GM21381 (cell line): Measurements from ENCODE around the gene GPR32.
"Not testable (repeated sequence)": the region's sequence is repeated elsewhere in the genome, so short reads cannot be mapped to it uniquely, and the experiment has no call there.

ENCODE experiments used
- ATAC-seq: cut with Tn5 transposase; IDR thresholded peaks from one replicate; pipeline ENCODE4 v1.9.1; 2021; ENCODE audit warnings: mild to moderate bottlenecking, moderate library complexity; ENCODE audit not compliant: unreplicated experiment

The GPR32 gene

DNA sequence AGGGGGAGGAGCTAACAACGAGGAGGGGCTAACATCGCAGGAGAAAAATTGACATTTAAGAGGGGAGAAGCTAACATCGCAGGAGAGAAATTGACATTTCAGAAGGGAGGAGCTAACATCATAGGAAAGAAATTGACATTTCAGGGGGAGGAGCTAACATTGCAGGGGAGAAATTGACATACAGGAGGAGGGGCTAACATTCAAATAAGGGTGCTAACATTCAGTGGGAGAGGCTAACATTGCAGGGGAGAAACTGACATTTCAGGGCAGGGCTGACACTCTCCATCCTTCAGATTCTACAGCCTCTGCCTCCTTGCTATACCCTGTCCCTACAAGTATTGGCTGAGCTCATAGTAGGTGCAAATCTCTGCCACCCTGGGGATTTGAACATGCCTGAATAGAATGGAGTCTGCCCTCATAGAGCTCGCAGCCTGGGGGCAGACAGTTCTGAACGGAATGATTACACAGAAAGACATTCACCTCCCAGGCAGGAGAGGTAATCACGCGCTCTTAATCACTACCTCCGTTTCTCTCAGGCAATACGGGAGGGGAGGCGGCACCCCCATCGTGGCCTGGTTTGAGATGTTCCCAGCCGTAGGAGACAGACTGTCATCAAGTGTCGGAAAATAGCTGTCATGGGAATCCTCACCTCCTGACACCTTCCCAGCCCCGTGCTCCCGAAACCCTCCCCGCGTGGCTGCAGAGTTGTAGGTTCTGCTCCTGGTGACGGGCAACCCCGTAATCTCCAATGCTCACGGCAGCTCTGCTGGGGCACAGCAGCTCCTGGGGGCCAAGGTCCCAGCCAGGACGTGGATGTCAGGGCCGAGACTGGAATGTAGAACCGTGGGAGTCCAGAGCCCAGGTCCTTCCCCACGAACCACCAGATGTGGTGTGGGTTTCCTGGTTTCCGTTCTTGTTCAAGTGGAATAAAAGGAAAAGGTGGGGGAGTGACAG is 9.5 kb downstream of the GPR32 start:
- no peak for ATAC-seq

- no peak for ATAC-seq
Observed at GRCh38 chr19:50780753-50781435, 10.6 kb downstream of the GPR32 start.

- not testable (repeated sequence) for ATAC-seq
Observed at GRCh38 chr19:50783848-50784152, 13.5 kb downstream of the GPR32 start.

GRCh38 chr19:50784710-50785109 is 14.4 kb downstream of the GPR32 start:
- ATAC-seq: no peak

DNA sequence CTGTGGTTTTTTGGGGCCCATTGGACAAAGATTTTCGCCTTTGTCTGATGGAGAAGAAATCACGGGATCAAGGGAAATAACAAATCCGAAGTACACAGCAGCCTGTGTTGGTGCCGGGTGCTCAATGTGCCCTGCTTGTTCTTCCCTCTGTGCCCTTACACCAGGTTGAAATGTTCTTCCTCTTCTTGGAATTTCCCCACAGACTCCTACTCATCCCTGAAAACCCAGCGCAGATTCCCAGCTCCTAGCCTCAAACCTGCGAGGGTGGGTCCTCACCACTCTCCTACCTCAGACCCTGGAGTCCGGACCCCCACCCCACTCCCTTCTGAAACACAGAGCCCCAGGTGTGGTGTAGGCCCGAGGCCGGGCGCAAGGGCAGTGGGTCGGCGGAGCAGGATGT is 15.1 kb downstream of the GPR32 start:
- no peak for ATAC-seq

- no peak for ATAC-seq
Observed at GRCh38 chr19:50790396-50790795, 20.1 kb downstream of the GPR32 start, which contains the start of gene ACP4. Gene ACP4 (plus strand): TSS chr19:50790415. CDS start chr19:50790415, 0 bp downstream.

- no peak for ATAC-seq
Observed at GRCh38 chr19:50790922-50791467, 20.7 kb downstream of the GPR32 start.

DNA sequence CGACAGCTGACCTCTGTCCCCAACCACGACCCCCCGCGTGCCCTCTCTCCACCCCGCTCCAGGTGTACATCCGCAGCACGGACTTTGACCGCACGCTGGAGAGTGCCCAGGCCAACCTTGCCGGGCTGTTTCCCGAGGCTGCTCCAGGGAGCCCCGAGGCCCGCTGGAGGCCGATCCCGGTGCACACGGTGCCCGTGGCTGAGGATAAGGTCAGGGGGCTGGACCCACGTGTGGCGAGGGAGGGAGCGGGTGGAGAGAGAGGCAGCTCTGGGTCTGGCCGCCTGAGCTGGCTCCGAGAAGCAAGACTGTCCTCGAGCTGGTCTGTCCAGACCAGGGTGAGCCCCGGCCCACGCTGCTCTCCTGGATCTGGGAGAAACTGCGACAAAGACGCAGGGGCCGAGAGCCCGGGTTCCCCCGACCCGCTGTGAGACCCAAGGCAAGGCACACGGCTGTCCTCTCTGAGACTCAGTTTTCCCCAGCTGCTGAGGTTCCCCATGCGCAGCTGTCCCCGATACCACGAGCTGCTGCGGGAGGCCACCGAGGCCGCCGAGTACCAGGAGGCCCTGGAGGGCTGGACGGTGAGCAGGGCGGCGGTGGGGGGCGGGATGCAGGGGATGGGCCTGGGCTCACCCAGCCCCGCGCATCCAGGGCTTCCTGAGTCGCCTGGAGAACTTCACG is 21.5 kb downstream of the GPR32 start:
- no peak for ATAC-seq

- ATAC-seq: no peak
Observed at GRCh38 chr19:50792272-50793250, 22.3 kb downstream of the GPR32 start.

DNA sequence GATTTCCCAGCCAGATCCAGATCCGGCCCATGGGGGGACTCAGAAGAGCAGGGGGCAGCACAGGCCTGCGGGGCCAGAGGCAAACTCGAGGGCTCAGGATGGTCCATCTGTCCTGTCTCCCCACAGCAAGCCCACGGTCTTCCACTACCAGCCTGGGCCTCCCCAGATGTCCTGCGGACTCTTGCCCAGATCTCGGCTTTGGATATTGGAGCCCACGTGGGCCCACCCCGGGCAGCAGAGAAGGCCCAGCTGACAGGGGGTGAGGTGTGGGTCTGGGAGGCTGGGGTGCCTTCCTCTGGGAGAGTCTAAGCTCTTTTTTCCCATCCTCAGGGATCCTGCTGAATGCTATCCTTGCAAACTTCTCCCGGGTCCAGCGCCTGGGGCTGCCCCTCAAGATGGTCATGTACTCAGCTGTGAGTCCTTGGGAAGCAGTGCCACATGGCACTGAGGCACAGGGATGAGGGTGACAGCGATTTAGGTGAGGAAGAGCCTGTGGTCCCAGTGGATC is 23.3 kb downstream of the GPR32 start:
- no peak for ATAC-seq

DNA sequence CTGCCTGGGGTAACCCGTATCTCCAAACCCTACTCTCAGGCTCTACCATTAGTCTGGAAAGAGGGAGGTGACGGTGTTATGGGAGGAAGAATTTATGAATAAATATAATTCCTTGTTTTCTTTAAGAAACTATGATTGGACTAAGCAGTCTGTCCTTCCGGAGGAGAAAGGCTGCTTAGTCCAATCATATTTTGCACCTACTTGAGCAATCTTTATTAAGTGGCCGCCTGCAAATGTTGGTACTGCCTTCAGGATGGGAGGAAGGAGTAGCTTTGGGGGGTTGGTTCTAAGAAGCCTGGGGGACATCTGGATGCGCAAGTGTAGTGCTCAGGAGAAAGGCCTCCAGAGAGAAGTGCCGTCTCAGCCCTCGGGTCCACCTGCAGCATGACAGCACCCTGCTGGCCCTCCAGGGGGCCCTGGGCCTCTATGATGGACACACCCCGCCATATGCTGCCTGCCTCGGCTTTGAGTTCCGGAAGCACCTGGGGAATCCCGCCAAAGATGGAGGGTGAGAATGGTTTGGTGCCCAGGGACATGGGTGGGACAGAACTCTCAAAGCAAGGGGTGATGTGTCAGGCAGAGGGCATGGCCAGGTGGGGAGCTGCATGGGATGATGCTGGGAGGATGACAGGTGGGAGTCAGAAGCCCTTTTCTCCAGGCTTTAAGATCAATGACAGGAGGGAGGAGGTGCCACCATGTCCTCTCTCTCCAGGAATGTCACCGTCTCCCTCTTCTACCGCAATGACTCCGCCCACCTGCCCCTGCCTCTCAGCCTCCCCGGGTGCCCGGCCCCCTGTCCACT is 24.0 kb downstream of the GPR32 start:
- no peak for ATAC-seq

DNA sequence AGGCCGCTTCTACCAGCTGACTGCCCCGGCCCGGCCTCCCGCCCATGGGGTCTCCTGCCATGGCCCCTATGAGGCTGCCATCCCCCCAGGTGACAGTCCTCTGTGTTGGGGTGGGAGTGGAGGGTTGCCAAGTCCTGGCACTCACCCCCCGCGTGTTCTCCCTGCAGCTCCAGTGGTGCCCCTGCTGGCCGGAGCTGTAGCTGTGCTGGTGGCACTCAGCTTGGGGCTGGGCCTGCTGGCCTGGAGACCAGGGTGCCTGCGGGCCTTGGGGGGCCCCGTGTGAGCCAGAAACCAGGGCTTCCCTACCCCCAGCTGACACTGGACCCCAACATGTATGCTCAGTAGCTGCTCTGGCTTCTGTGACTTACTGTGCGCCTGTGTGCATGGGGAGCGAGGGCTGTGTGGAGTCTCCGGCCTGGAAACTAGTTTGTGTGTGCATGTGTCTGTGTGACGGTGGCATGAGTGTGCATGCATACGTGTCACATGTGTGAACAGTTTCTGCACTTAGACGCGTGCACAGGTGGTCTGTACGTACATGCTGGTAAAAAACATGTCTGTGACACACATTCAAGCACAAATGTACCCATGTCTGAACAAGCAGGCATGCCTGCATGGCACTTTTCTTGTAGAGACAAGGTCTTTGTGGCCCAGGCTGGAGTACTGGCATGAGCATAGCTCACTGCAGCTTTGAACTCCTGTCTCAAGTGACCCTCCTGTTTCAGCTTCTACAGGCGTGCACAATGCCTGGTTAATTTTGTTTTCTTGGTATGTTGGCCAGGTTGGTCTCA is 24.8 kb downstream of the GPR32 start:
- ATAC-seq: no peak

- no peak for ATAC-seq
Observed at GRCh38 chr19:50795664-50796073, 25.4 kb downstream of the GPR32 start.

GRCh38 chr19:50796128-50796633 is 25.9 kb downstream of the GPR32 start:
- ATAC-seq: no peak

DNA sequence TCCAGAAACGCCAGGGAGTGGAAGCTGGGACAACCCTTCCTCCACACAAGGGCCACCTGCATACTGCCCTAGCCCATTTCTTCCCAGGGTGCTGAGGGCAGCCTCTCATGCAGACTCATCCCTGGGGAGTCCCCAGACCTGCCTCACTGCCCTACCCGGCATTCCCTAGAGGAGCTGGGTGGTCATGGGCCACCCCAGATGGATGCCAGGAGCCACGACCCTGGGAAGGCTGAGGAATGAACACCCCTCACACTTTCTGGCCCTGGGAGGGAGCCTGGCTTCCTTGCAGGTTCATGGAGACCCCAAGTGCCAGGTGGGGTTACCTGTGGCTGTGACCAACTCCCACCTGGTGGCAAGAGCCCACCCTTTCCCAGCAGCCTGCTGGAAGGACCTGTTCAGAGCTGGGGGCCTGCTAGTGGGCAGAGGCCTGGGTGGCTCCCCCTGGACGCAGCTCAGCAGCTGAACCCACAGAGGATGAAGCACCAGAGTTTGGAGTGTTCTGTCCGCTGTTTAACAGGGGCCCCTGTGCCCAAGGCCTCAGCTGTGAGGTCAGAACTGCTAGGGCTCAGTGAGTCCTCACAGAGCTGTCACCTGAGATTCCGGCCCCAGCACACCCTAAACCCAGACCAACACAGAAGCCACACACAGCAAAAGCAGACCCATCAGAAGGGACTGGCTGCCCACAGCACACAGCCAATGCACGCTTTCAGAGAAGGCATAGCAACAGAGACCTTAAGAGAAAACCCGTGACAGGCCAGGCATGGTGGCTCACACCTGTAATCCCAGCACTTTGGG is 26.6 kb downstream of the GPR32 start:
- ATAC-seq: no peak

DNA sequence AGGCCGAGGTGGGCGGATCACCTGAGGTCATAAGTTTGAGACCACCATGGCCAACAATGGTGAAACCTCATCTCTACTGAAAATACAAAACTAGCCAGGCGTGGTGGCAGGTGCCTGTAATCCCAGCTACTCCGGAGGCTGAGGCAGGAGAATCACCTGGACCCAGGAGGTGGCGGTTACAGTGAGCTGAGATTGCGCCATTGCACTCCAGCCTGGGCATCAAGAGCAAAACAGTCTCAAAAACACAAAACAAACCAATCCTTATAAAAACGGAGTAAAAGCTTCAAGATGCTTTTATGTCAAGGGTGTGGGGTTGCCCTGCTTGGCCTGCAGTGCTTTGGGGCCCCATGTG is 27.1 kb downstream of the GPR32 start:
- ATAC-seq: no peak
